ENCODE results near the gene TEX48.

The TEX48 gene

DNA sequence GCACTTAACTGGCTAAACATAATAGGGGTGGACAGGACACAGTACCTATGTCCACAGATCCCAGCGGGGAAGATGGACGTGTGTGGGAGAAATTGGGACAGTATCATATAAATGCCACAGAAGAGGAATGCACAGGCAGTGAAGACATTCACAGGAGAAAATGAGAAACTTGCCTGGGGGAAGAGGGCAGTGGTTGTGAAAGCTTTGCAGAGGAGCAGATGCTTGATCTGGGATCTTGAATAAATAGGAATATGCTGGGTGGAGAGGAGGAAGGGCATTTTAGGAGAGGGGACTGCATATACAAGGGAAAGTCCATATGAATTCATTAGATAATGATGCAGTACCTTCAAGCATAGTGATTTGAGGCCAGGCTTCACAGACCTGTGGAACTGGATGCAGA is 57.3 kb downstream of the TEX48 start:
- in situ Hi-C loops (cut with HindIII; ENCODE audit: low sequenced_read_pairs): loop anchor here (5.0 kb wide), 1 partner anchor 92 kb away; no protein-coding TSS in a partner anchor

DNA sequence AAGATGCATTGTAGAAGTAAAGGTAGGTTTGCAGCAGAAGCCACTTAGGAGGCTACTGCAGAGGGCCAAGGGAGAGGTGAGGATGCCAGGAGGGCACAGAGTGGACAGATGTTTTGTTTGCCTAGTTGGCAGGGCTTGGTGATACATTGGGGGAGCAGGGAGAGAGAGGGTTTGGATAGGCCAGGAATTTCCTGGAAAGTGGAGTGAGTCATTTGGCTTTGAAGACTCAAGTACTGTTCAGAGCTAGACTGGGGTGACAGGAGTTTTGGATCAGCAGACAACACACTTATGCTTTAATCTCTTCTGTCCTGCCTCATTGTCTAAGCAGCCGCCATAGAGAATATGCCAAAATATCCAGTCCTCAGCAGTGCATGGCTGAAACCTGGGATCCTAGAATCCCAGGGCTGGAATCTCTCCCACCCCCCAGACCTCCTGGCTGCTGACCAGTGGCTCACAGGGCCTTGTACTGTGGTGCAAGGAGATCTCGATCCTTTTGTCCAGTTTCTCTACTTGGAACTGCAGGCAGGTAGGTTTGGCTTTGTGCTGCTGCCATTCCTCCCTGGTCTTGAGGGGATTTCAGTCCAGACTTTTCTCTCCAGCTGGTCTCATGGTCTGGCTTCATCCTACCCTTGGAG is 59.9 kb downstream of the TEX48 start:
- in situ Hi-C loops (cut with HindIII; ENCODE audit: low sequenced_read_pairs): loop anchor here (5.0 kb wide), 1 partner anchor 90 kb away; no protein-coding TSS in a partner anchor

GRCh38 chr9:114621561-114621960 is 60.4 kb downstream of the TEX48 start:
- in situ Hi-C loops (cut with HindIII; ENCODE audit: low sequenced_read_pairs): loop anchor here (5.0 kb wide), 1 partner anchor 89 kb away; no protein-coding TSS in a partner anchor

- in situ Hi-C loops (cut with HindIII; ENCODE audit: low sequenced_read_pairs): no loop called here
Observed at GRCh38 chr9:114619191-114619761, 62.7 kb downstream of the TEX48 start.

- in situ Hi-C loops (cut with HindIII; ENCODE audit: low sequenced_read_pairs): no loop called here
Observed at GRCh38 chr9:114616684-114617520, 65.1 kb downstream of the TEX48 start.

Data from DLD1 (cell line).